GM18499 (cell line): ENCODE data around the gene TMCC3.

Experiments used
- ATAC-seq: cut with Tn5 transposase; IDR thresholded peaks from one replicate; pipeline ENCODE4 v1.9.1; 2021; ENCODE audit warnings: moderate number of reproducible peaks; ENCODE audit not compliant: insufficient read depth, unreplicated experiment

Gene TMCC3

GRCh38 chr12:94538318-94538717, 112.0 kb downstream of the TMCC3 start:
- ATAC-seq: no peak

GRCh38 chr12:94536040-94536965, 114.1 kb downstream of the TMCC3 start:
- ATAC-seq: no peak

- no peak for ATAC-seq
These were observed 114.8 kb downstream of the TMCC3 start for GRCh38 chr12:94535510-94535921.

GRCh38 chr12:94534774-94535509, 115.4 kb downstream of the TMCC3 start:
- no peak for ATAC-seq

- ATAC-seq: no peak
These were observed 116.1 kb downstream of the TMCC3 start for GRCh38 chr12:94534278-94534677.

- ATAC-seq: no peak
These were observed 117.6 kb downstream of the TMCC3 start for GRCh38 chr12:94532490-94533422.

GRCh38 chr12:94531196-94531720, 119.1 kb downstream of the TMCC3 start:
- ATAC-seq: no peak

GRCh38 chr12:94525951-94526350, 124.4 kb downstream of the TMCC3 start:
- ATAC-seq: no peak
